Fibroblast of mammary gland (primary cell): ENCODE data around the gene FAM124B.

Experiments used
- DNase-seq: peaks from one replicate; pipeline ENCODE4 v3.0.0-alpha.2; 2010; ENCODE audit warnings: low read depth
- H3K4me3 ChIP-seq: 2 replicates; pipeline ENCODE4 v1.5.1; 2011; ENCODE audit warnings: low read depth, mild to moderate bottlenecking, low read length, moderate library complexity; ENCODE audit not compliant: control insufficient read depth
- CTCF ChIP-seq: conservative IDR thresholded peaks from 2 replicates; pipeline ENCODE4 v1.5.1; 2011; ENCODE audit warnings: low read depth, low read length, inconsistent platforms; ENCODE audit not compliant: control insufficient read depth, insufficient read depth

Gene FAM124B

GRCh38 chr2:224442071-224442967, 40.4 kb upstream of the FAM124B start:
- DNase-seq: peak; percentile 16
- no peak for TF ChIP-seq CTCF
- peak overlapping the region; percentile 42 for H3K4me3 ChIP-seq

DNA sequence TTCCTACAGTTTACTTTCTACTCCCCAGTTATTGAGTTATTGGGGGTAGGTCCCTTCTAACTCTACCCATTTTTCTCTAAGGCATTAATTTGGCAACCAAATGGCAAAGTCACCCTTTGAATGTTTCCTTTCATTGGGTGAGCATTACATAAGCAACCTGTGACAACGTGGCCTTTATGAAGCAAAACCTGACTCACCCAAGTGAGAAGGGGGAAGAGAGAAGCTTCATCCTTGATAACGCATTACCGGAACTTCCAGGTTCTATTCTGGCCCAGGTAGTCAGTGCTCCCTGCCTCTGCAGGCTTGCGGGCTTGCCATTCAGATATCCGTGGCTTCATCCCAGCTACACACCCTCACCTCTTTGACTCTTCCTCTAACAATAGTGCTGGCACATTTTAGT, 39.1 kb upstream of the FAM124B start:
- DNase-seq: no peak
- no peak overlapping the region for H3K4me3 ChIP-seq
- no peak for TF ChIP-seq CTCF

DNA sequence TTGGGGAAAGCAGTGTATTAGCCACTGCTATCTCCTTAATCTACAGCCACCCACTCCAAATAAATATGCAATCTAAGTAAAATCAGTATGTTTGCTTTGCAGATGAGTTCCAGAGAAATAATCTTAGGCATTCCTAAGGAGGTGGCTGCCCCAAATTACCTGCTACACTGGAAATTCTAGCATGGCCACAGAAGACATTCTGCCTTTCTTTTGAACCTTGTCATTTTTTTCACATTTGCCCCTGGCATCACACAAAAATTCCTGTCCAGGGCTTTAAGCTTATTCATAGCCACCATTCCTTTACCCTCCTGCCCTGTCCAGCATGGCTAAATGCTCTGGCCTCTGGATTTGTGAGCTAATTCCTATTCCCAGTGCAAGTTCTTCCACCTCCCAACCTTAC, 36.8 kb upstream of the FAM124B start:
- no peak for DNase-seq
- no peak overlapping the region for H3K4me3 ChIP-seq
- TF ChIP-seq CTCF: no peak

DNA sequence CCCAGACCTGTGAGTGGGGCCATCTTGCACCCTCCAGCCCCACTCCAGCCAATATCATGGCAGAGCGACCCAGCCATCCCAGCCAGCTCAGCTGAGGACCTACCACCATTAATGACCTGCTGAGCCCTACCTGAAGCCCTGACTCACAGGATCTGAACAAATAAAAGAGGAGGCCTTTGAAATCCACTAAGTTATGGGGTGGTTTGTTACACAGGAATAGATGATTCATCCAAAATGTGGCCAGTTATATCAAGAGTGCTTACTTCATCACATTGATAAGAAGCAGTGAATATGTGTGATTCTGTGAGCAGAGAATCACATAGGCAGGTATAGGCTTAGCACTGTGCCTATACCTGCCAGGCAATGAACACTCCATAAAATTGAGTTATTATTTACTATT, 34.7 kb upstream of the FAM124B start:
- no peak overlapping the region for H3K4me3 ChIP-seq
- no peak for DNase-seq
- no peak for TF ChIP-seq CTCF

GRCh38 chr2:224434618-224435017, 32.7 kb upstream of the FAM124B start:
- H3K4me3 ChIP-seq: no peak overlapping the region
- DNase-seq: no peak
- TF ChIP-seq CTCF: no peak

DNA sequence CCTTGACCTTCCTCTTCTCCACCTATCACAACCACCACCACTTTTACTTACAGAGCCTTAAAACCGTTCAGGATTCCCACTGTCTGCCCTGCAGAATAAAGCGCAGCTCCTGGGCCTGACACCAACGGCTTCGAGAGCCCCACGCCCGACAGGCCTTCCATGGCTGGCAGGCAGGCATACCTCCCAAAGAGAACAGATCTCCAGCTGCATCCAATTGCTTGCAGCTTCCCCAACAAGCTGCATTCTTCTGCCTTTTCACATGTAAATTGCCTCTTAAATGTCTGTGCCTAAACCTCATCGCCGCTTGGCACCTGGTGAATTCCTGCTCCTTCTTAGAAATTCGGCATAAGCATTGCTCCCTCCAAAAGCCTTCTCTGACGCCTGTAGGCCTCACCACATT, 31.5 kb upstream of the FAM124B start:
- TF ChIP-seq CTCF: no peak
- no peak overlapping the region for H3K4me3 ChIP-seq
- no peak for DNase-seq
